ENCODE results near the gene PXK.

DNA sequence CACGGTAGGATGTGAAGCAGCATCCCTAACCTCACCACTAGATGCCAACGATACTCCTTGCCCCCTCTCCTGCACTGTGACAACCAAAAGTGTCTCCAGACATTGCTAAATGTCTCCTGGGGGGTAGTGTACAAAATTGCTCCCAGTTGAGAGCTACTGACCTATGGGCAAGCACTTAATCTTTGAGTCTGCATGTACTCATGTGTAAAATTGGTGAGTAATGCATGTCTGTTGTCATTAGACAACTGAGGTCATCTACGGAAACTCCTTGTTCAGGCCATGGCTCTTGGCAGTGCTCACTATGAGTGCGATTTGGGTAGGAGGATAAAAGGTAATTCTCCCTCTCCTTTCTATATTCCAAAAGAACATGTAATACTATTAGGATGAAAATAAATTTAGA, 71.7 kb downstream of the PXK start:
- TF ChIP-seq POLR2A (IDR thresholded peaks at IDR 0.05; ENCODE audit: low read length) (no peak), GATA1 (IDR thresholded peaks at IDR 0.05; ENCODE audit: low read depth, low read length) (no peak)

Data from erythroblast (primary cell).